Liver (tissue), 9 donors: Measurements from ENCODE around the gene MCTP2. TPM values are rescaled to one million over a fixed set of nuclear protein-coding genes. Genes with fewer than 3 reads are reported as not detected.
A peak's percentile ranks its signal among the peaks of the same experiment; 100 is the strongest.

Experiments
- DNase-seq: peaks from one replicate; pipeline ENCODE4 v3.0.0-alpha.2; 2017; ENCODE audit warnings: low spot score
- H3K27ac ChIP-seq, 2 donors: one replicate each; pipeline ENCODE4 v1.7.0; 2013; ENCODE audit warnings: inconsistent platforms in 2 of 2, low read length in 2 of 2, control low read depth in 1 of 2, low read depth in 1 of 2, mild to moderate bottlenecking in 1 of 2
- H3K27me3 ChIP-seq, 4 donors: one replicate each; pipeline versions ENCODE4 v1.6.1 to v1.7.0; 2013; ENCODE audit warnings: low read length in 3 of 4, inconsistent platforms in 1 of 4, mild to moderate bottlenecking in 1 of 4, moderate library complexity in 1 of 4; ENCODE audit not compliant: control insufficient read depth in 4 of 4, insufficient read depth in 4 of 4
- H3K36me3 ChIP-seq, 4 donors: one replicate each; pipeline versions ENCODE4 v1.6.1 to v1.7.0; 2013; ENCODE audit warnings: low read length in 3 of 4, mild to moderate bottlenecking in 3 of 4, low read depth in 1 of 4, moderate library complexity in 1 of 4; ENCODE audit not compliant: control insufficient read depth in 4 of 4, insufficient read depth in 3 of 4
- H3K4me1 ChIP-seq, 4 donors: one replicate each; pipeline versions ENCODE4 v1.6.1 to v1.7.0; 2013; ENCODE audit warnings: low read length in 3 of 4, mild to moderate bottlenecking in 3 of 4, moderate library complexity in 1 of 4; ENCODE audit not compliant: control insufficient read depth in 4 of 4, insufficient read depth in 4 of 4
- H3K4me3 ChIP-seq, 3 donors: one replicate each; pipeline versions ENCODE4 v1.6.1 to v1.7.0; 2013; ENCODE audit warnings: low read length in 3 of 3, control low read depth in 1 of 3, low read depth in 1 of 3, mild to moderate bottlenecking in 1 of 3
- H3K9ac ChIP-seq, 2 donors: one replicate each; pipeline ENCODE4 v1.7.0; 2013; ENCODE audit warnings: low read length in 2 of 2, mild to moderate bottlenecking in 2 of 2, moderate library complexity in 2 of 2, control low read depth in 1 of 2, low read depth in 1 of 2
- H3K9me3 ChIP-seq, 4 donors: one replicate each; pipeline versions ENCODE4 v1.6.1 to v1.7.0; 2013; ENCODE audit warnings: low read length in 3 of 4; ENCODE audit not compliant: control insufficient read depth in 4 of 4
- ATF3 ChIP-seq: IDR thresholded peaks from 2 replicates; pipeline ENCODE4 v1.6.1; 2016; ENCODE audit warnings: antibody characterized with exemption
- CTCF ChIP-seq: fragments of 150-350 bp; IDR thresholded peaks from 2 replicates; pipeline ENCODE4 v1.5.1; 2017; ENCODE audit warnings: improper control_type of control experiment, low read depth, low read length; ENCODE audit not compliant: missing input control
- EGR1 ChIP-seq, 2 donors: IDR thresholded peaks; 2 replicates each; pipeline ENCODE4 v1.6.1; 2016 to 2018; ENCODE audit warnings: antibody characterized with exemption in 2 of 2, low read depth in 2 of 2
- FOXA1 ChIP-seq: IDR thresholded peaks from 2 replicates; pipeline ENCODE4 v1.6.1; 2016; ENCODE audit warnings: antibody characterized with exemption
- FOXA2 ChIP-seq: IDR thresholded peaks from 2 replicates; pipeline ENCODE4 v1.6.1; 2016; ENCODE audit warnings: antibody characterized with exemption
- GABPA ChIP-seq, 2 donors: IDR thresholded peaks in 1 of 2; conservative IDR thresholded peaks in 1 of 2; 2 replicates each; pipeline ENCODE4 v1.6.1; 2016; ENCODE audit warnings: antibody characterized with exemption in 2 of 2, mild to moderate bottlenecking in 1 of 2, moderate library complexity in 1 of 2
- JUND ChIP-seq, 2 donors: IDR thresholded peaks; 2 replicates each; pipeline ENCODE4 v1.6.1; 2016; ENCODE audit warnings: antibody characterized with exemption in 2 of 2
- NR2F2 ChIP-seq: IDR thresholded peaks from 2 replicates; pipeline ENCODE4 v1.6.1; 2016; ENCODE audit warnings: antibody characterized with exemption
- RAD21 ChIP-seq, 2 donors: IDR thresholded peaks; 2 replicates each; pipeline ENCODE4 v1.6.1; 2016; ENCODE audit warnings: antibody characterized with exemption in 2 of 2, mild to moderate bottlenecking in 2 of 2
- REST ChIP-seq: IDR thresholded peaks from 2 replicates; pipeline ENCODE4 v1.6.1; 2016; ENCODE audit warnings: antibody characterized with exemption, mild to moderate bottlenecking
- RXRA ChIP-seq, 2 donors: IDR thresholded peaks; 2 replicates each; pipeline ENCODE4 v1.6.1; 2017 to 2018; ENCODE audit warnings: antibody characterized with exemption in 2 of 2, mild to moderate bottlenecking in 1 of 2
- YY1 ChIP-seq: IDR thresholded peaks from 2 replicates; pipeline ENCODE4 v1.6.1; 2016; ENCODE audit warnings: antibody characterized with exemption, mild to moderate bottlenecking
- ZBTB33 ChIP-seq: IDR thresholded peaks from 2 replicates; pipeline ENCODE4 v1.6.1; 2016; ENCODE audit warnings: antibody characterized with exemption
- WGBS: extraction: QIAGEN DNeasy Blood & Tissue Kit; methylation state at CpG from one replicate; pipeline ENCODE4 v1.1.7; 2013; 5-methylcytosine and 5-hydroxymethylcytosine counted together
- polyA plus RNA-seq, 2 donors: library from polyadenylated mRNA; stranded (reverse) in 1 of 2; unstranded in 1 of 2; fragments of 200-250 nt in 1 of 2; fragments of >200 nt in 1 of 2; fragmentation: Nextera tagmentation in 1 of 2; extraction: Ambion mirVana in 1 of 2; gene quantifications; one replicate each; pipeline versions ENCODE4 v1.2.1 to v1.2.3, GENCODE V29; 2013 to 2015
- total RNA-seq, 2 donors: library from RNA; depleted of rRNA; stranded (reverse); fragments of >200 nt; gene quantifications; one replicate each; pipeline ENCODE4 v1.2.3, GENCODE V29; 2014
- donor health status: healthy.
- donor health status: healthy.
- donor health status: healthy.
- donor health status: healthy.
- donor health status: healthy.

The MCTP2 gene
- total and polyA plus RNA-seq, 4 donors, result 0.43 to 9.9 (median 3.5) TPM

- peaks cover 2 to 15% (median 12%) of the 10 kb centered on the region in 4 donors for H3K4me1 ChIP-seq
- H3K27ac ChIP-seq, result peak overlapping the region; percentile 58 to 61
- TF ChIP-seq YY1 (no peak), RAD21 (IDR thresholded peaks at IDR 0.05) (no peak), FOXA1 (no peak), RXRA (IDR thresholded peaks at IDR 0.05) (no peak), ATF3 (no peak), GABPA (IDR thresholded peaks at IDR 0.05 in 1 of 2, conservative IDR thresholded peaks at IDR 0.05 in 1 of 2) (no peak)
- H3K9me3 ChIP-seq, result no peaks in the 10 kb centered on the region
- H3K36me3 ChIP-seq, result no peaks in the 10 kb centered on the region
- peak overlapping the region in 2 of 3 donors; percentile 53 to 57 for H3K4me3 ChIP-seq
- H3K9ac ChIP-seq, result peak overlapping the region in 1 of 2 donors; percentile 59
- WGBS, result 11% methylated on average over 25 of the region's 25 CpGs
- peaks cover 0 to 2% (median 0%) of the 10 kb centered on the region in 4 donors for H3K27me3 ChIP-seq
- no peak for DNase-seq
Observed at GRCh38 chr15:94231723-94232468, 535 bp downstream of the MCTP2 start.

GRCh38 chr15:94233441-94233840 is 2.1 kb downstream of the MCTP2 start:
- no peak overlapping the region for H3K4me3 ChIP-seq
- H3K4me1 ChIP-seq, result peaks cover 2 to 15% (median 12%) of the 10 kb centered on the region in 4 donors

More at GRCh38 chr15:94233441-94233840, 2.1 kb downstream of the MCTP2 start:
- DNase-seq, result no peak
- Histone ChIP-seq H3K27ac (no peak overlapping the region), H3K9me3 (no peaks in the 10 kb centered on the region), H3K36me3 (no peaks in the 10 kb centered on the region), H3K9ac (no peak overlapping the region), H3K27me3 (peaks cover 0 to 2% (median 0%) of the 10 kb centered on the region in 4 donors)
- WGBS, result 64% methylated on average over 3 of the region's 3 CpGs
- TF ChIP-seq NR2F2 (no peak), FOXA2 (no peak), JUND (IDR thresholded peaks at IDR 0.05) (no peak), FOXA1 (no peak), REST (no peak), RAD21 (IDR thresholded peaks at IDR 0.05) (no peak), ZBTB33 (no peak), CTCF (no peak), EGR1 (IDR thresholded peaks at IDR 0.05; ENCODE audit: low read depth in 2 of 2) (no peak), ATF3 (no peak)
